Measurements from ENCODE around the gene COL4A3. TPM values are rescaled to one million over a fixed set of nuclear protein-coding genes. Genes with fewer than 3 reads are reported as not detected.
"Not testable (repeated sequence)": the region's sequence is repeated elsewhere in the genome, so short reads cannot be mapped to it uniquely, and the experiment has no call there.

The COL4A3 gene
- polyA plus RNA-seq, 3 donors = 34.0 to 78.8 (median 47.1) TPM

- DNase-seq (ENCODE audit: extremely low read depth in 1 of 11, low read depth in 9 of 11, low spot score in 4 of 11) = no peak
These were observed 26.9 kb downstream of the COL4A3 start for GRCh38 chr2:227191367-227191766.

GRCh38 chr2:227192491-227192890, 28.1 kb downstream of the COL4A3 start:
- no peak for DNase-seq (ENCODE audit: extremely low read depth in 1 of 11, low read depth in 9 of 11, low spot score in 4 of 11)

GRCh38 chr2:227194219-227194618, 29.8 kb downstream of the COL4A3 start:
- DNase-seq (ENCODE audit: extremely low read depth in 1 of 11, low read depth in 9 of 11, low spot score in 4 of 11) = no peak

GRCh38 chr2:227198866-227199265, 34.4 kb downstream of the COL4A3 start:
- DNase-seq (ENCODE audit: extremely low read depth in 1 of 11, low read depth in 9 of 11, low spot score in 4 of 11) = no peak

GRCh38 chr2:227201771-227202170, 37.3 kb downstream of the COL4A3 start:
- DNase-seq (ENCODE audit: extremely low read depth in 1 of 11, low read depth in 9 of 11, low spot score in 4 of 11) = peak in 1 of 11 donors; percentile 44

GRCh38 chr2:227204452-227204851, 40.0 kb downstream of the COL4A3 start:
- DNase-seq (ENCODE audit: extremely low read depth in 1 of 11, low read depth in 9 of 11, low spot score in 4 of 11) = no peak

- DNase-seq (ENCODE audit: extremely low read depth in 1 of 11, low read depth in 9 of 11, low spot score in 4 of 11) = no peak
These were observed 41.3 kb downstream of the COL4A3 start for GRCh38 chr2:227205701-227206100.

GRCh38 chr2:227206406-227206805, 42.0 kb downstream of the COL4A3 start:
- no peak for DNase-seq (ENCODE audit: extremely low read depth in 1 of 11, low read depth in 9 of 11, low spot score in 4 of 11)

- DNase-seq (ENCODE audit: extremely low read depth in 1 of 11, low read depth in 9 of 11, low spot score in 4 of 11) = no peak
These were observed 43.1 kb downstream of the COL4A3 start for GRCh38 chr2:227207573-227207972.

GRCh38 chr2:227214622-227215041, 50.2 kb downstream of the COL4A3 start:
- no peak for DNase-seq (ENCODE audit: extremely low read depth in 1 of 11, low read depth in 9 of 11, low spot score in 4 of 11)

GRCh38 chr2:227219312-227220105, 55.1 kb downstream of the COL4A3 start:
- no peak for DNase-seq (ENCODE audit: extremely low read depth in 1 of 11, low read depth in 9 of 11, low spot score in 4 of 11)

- DNase-seq (ENCODE audit: extremely low read depth in 1 of 11, low read depth in 9 of 11, low spot score in 4 of 11) = no peak
These were observed 56.7 kb downstream of the COL4A3 start for GRCh38 chr2:227221120-227221519.

GRCh38 chr2:227222292-227222691, 57.9 kb downstream of the COL4A3 start:
- DNase-seq (ENCODE audit: extremely low read depth in 1 of 11, low read depth in 9 of 11, low spot score in 4 of 11) = no peak

GRCh38 chr2:227225641-227226040, 61.2 kb downstream of the COL4A3 start:
- not testable (repeated sequence) for DNase-seq (ENCODE audit: extremely low read depth in 1 of 11, low read depth in 9 of 11, low spot score in 4 of 11)

GRCh38 chr2:227228061-227228667, 63.7 kb downstream of the COL4A3 start:
- DNase-seq (ENCODE audit: extremely low read depth in 1 of 11, low read depth in 9 of 11, low spot score in 4 of 11) = peak in 2 of 11 donors; percentile 28 to 34

GRCh38 chr2:227230151-227230550, 65.7 kb downstream of the COL4A3 start:
- no peak for DNase-seq (ENCODE audit: extremely low read depth in 1 of 11, low read depth in 9 of 11, low spot score in 4 of 11)

GRCh38 chr2:227234429-227234828, 70.0 kb downstream of the COL4A3 start:
- no peak for DNase-seq (ENCODE audit: extremely low read depth in 1 of 11, low read depth in 9 of 11, low spot score in 4 of 11)

- no peak for DNase-seq (ENCODE audit: extremely low read depth in 1 of 11, low read depth in 9 of 11, low spot score in 4 of 11)
These were observed 73.4 kb downstream of the COL4A3 start for GRCh38 chr2:227237786-227238185.

- peak; percentile 38 to 81 (median 57) for DNase-seq (ENCODE audit: extremely low read depth in 1 of 11, low read depth in 9 of 11, low spot score in 4 of 11)
These were observed 74.1 kb downstream of the COL4A3 start for GRCh38 chr2:227238238-227239237.

All from renal cortex interstitium (tissue), 11 donors.